Measurements from ENCODE around the gene CXXC4.
A peak's percentile ranks its signal among the peaks of the same experiment; 100 is the strongest.

The CXXC4 gene

DNA sequence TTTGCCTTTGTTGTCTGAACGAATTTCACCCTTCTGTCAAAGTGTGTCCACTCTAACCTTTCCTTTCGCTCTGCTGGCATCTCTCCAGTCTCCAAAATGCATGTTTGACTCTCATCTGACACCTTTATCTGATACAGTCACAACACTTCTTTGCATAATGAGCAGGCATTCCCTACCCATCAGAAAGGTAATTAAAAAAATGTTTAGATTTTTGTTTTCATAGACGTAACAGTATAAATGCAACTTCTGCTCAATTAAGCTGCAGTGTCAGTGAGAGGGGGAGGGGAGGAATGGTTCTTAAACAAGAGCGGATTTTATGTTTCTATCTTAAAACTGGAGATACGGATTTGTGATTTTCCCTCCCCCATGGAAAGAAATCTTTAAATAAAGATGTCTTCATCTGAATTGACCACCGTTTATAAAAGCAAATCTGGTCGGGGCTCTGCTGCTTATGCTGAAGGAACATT, 70.2 kb downstream of the CXXC4 start:
- peak overlapping the region; percentile 50 for H3K4me3 ChIP-seq (ENCODE audit: low read length)
- no peak for DNase-seq (ENCODE audit: low read depth)
- TF ChIP-seq CTCF (conservative IDR thresholded peaks at IDR 0.05; ENCODE audit: low read depth, low read length): no peak

DNA sequence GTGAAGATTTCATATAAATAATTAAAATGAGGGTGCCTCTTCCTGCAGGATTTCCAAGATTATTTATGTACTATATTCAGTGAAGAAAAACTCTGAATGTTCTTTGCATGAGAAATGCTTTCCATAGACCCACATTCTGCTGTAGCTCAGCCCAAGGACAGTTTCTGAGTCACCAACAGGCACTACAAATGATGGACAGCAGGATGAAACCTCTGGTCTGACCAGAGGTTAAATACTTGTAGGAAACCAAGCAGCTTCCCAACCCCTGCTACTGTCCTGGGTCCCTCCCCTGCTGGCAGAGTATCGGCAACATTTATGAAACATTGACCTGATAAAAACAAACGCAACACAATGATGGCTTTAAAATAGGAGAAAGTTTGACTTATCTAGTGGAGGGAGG, 73.1 kb downstream of the CXXC4 start:
- TF ChIP-seq CTCF (conservative IDR thresholded peaks at IDR 0.05; ENCODE audit: low read depth, low read length): no peak
- no peak for DNase-seq (ENCODE audit: low read depth)
- H3K4me3 ChIP-seq (ENCODE audit: low read length): no peak overlapping the region

DNA sequence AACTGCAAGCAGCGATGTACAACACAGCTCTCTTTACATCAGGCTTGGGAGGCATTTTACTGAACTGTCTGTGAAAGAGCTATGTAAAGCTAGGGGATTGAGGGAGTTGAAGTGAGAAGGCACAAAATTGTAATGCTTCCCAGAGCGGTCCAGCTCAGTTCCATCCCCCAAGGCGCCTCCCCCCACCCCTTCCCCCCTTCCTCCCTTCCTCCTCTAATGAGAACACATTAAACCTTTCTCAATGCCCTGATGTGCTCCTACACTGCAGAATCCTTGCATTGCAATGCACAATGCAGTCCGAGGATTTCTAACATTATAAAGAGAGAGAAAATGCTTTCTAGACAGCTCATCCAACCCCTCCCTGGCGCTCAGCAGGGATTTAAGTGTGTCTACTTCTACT, 73.9 kb downstream of the CXXC4 start:
- DNase-seq (ENCODE audit: low read depth): no peak
- TF ChIP-seq CTCF (conservative IDR thresholded peaks at IDR 0.05; ENCODE audit: low read depth, low read length): no peak
- H3K4me3 ChIP-seq (ENCODE audit: low read length): peak overlapping the region; percentile 3

Measured in retinal pigment epithelial cell (primary cell).